NCI-H526 treated with DMSO at 0.1 percent for 48 hours (cell line): ENCODE data around the gene EML4.
A peak's percentile ranks its signal among the peaks of the same experiment; 100 is the strongest.
"Not testable (repeated sequence)": the region's sequence is repeated elsewhere in the genome, so short reads cannot be mapped to it uniquely, and the experiment has no call there.

Experiments
- DNase-seq: peaks from one replicate; lab custom pipeline; 2025; lab: John Stamatoyannopoulos, UW

The EML4 gene

DNA sequence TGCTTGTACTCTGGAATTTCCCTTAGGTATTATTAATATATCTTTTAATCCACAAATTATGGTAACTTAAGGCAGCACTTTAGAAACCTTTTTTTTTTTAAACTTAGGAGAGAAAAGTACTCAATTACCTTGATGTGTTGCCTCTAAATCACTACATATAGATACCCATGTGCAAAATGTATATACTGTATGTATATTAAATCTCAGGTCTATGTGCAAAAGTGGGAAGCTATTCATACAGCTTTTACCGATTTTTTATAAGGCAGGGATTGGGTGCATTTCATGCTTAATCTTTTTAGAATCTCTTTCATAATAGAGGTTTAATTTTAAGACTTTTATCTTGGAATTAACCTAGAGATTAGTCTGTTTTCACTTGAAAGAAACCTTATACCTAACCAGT is 3.4 kb downstream of the EML4 start:
- DNase-seq, result no peak

DNA sequence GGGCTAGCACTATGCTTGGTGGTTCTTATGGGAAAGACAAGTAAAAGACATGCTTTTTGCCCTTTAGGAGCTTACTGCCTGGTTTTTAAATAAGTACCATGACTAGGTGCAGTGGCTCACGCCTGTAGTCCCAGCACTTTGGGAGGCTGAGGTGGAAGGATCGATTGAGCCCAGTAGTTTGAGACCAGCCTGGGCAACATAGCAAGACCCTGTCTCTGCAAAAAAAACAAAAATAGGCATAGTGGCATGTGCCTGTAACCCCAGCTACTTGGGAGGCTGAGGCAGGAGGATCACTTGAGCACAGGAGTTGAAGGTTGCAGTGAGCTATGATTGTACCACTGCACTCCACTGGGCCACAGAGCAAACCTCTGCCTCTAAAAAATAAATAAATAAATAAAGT is 4.3 kb downstream of the EML4 start:
- not testable (repeated sequence) for DNase-seq

DNA sequence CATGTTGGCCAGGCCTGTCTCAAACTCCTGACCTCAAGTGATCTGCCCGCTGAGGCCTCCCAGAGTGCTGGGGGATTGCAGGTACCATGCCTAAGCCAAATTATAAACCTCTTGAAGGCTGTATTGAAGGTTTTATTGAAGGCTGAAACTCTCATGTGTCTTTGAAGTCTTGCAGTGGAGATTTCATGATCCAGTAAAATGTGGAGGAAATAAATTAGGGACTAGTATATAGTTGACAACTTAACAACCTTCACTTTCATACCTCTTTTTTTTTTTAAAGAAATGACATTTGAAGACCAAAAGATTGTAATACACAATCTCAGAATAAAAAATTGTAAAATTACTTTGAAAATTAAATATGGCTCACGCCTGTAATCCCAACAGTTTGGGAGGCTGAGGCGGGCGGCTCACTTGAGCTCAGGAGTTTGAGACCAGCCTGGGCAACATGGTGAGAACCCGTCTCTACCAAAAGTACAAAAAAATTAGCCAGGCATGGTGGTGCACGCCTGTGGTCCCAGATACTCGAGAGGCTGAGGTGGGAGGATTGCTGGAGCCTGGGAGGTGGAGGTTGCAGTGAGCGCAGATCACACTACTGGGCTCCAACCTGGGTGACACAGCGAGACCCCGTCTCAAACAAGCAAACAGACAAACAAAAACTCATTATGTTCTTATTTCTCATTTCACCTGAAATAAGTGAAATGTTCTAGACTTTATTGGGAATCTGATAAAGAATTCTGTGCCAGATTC is 8.0 kb downstream of the EML4 start:
- DNase-seq, result no peak

DNA sequence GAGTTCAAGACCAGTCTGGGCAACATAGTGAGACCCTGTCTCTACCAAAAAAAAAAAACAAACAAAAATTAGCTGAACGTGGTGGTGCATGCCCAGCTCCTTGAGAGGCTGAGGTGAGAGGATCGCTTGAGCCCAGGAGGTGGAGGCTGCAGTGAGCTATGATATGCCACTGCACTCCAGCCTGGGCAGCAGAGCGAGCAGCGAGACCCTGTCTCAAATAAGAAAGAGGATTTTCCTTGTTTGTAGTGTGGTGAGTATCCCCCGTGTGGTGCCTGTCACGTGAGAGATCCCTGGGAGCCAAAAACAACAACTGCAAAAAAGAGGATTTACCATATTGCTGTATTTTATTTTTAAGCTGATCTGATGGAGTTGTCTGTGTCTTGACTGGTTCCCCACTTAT is 9.2 kb downstream of the EML4 start:
- no peak for DNase-seq

DNA sequence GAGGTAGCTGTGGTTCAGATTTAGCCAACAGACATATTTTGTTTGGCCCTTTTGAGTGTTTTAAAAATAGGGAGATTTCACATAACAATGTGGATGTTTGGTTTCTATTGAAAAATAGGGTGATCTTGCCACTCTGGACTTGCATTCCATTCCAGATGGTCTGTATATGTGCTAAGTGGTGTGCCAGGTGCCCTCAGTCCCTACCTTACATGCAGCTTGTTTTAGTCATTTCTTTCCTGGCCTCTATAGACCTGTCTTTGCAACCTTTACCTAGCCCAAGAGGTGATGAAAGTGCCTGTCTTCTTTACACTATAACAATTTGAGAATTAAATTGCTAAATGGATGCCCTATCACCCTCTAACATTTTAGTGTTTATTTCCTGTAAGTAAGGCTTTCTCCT is 11.1 kb downstream of the EML4 start:
- DNase-seq, result no peak

DNA sequence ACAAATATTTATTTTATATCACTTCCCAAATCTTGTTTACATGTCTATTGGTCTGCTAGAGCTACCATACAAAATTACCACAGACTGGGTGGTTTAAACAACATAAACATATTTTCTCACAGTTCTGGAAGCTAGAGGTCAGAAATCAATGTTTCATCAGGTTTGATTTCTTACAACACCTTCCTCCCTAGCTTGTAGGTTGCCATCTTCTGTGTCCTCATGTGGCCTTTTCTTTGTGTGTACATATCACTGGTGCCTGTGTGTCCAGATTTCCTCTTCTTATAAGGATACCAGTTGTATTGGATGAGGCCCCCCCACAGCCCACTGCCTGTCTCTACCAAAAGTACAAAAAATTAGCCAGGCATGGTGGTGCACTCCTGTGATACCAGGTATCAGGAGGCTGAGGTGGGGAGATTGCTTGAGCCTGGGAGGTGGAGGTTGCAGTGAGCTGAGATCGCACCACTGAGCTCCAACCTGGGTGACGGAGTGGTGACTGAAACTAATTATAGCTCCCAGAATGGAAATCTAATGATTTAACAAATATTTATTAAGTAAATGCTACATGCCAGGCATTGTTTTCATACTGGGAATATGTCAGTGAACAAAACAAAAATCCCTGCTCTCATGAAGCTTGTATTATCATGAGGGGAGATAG is 13.6 kb downstream of the EML4 start:
- DNase-seq, result no peak

DNA sequence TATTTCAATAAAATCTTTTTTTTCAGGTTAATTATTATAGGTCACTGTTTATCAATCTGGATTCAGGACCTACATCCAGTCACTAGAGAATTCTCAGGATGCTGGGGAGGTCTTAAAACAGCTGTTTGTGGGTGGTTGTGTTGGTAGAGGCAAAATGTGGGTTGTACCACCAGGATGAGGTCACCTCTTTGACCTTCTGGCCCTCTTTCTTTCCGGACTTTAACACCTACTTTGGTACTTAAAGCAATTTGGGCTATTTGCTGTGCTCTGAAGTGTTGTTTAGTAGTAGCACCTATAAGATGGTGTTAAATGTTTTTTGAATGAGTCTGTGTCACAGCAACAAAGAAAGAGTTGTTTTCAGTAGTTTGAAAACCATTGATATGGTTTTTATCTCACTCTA is 14.6 kb downstream of the EML4 start:
- no peak for DNase-seq

DNA sequence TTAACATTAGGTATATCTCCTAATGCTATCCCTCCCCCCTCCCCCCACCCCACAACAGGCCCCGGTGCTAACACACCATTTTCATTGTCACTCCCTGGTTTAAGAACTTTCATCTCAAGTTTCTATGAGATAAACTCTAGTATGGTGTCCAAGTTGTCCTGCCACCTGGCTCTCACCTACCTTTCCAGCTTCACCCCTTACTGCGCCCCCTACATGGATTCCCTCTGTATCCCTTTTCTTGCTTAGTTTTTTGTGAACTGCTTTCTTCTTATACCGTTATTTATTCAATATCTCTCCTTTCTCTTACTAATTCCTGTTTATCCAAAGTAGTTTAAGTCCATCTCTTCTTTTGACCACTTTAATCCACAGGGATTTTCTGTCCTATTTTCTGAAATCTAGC is 15.2 kb downstream of the EML4 start:
- no peak for DNase-seq

DNA sequence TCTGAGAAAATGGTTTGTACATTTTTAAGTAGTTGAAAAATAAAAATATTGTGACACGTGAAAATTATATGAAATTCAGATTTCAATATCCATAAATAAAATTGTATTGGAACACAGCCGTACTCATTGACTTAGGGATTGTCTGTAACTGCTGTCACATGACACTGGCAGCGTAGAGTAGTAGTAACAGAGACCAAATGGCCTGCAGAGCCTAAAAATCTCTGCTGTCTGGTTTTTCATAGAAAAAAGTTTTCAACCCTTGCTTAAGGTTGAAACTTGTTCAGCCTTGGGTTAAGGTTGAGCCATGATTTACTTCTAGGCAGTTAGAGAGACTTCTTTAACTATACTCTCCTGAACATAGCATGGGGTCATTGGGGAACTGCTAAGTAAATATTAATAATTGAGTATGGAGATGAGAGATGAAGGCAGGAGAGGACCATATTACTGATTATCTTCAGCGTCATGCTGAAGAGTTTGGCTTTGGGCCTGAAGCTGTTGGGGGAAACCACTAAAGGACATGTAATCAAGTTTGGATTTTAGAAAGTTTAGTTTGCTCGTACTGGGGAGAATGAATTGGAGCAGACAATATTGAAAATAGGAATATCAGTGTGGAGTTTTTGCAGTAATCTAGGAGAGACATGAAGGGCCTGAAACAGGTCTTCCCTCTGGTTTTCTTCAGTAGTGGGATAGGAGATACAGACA is 16.2 kb downstream of the EML4 start:
- no peak for DNase-seq

DNA sequence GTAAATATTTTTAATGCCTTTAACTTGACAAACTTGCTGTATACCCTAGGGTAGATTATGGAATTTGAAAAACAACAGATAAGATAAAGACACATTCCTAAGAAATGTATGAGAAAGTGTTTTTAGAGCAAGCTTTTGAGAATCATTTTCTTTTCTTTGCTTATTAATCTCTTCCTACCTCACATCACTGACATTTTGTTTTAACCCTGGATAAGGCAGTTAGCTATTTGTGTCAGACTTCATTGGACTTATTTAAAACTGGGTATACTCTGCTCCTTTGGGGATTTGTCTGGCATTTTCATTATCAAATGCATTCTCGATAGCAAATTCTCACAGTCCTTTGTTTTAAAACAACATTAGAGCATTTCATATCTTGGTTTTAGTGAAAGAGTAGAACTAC is 17.2 kb downstream of the EML4 start:
- no peak for DNase-seq

DNA sequence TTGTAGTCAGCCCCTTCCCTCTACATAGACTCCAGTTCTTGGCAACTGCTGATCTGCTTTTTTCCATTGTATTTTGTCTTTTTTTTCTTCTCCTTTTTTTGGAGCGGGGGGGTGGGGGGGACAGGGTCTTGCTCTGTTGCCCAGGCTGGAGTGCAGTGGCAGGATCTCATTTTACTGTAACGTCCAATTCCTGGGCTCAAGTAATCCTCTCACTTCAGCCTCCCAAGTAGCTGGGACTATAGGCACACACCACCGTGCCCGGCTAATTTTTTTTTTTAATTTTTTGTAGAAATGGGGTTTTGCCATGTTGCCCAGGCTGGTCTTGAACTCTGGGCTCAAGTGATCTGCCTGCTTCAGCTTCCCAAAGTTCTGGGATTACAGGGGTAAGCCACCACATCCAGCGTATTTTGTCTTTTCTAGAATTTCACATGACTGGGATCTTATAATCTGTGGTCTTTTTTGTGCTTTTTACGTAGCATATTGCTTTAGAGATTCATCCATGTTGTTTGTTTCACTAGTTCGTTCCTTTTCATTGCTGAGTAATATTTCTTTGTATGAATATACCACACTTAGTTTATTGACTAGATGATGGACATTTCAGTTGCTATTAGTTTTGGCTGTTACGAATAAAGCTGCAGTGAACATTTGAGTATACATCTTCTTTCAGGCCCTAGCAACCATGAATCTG is 17.9 kb downstream of the EML4 start:
- DNase-seq, result no peak

DNA sequence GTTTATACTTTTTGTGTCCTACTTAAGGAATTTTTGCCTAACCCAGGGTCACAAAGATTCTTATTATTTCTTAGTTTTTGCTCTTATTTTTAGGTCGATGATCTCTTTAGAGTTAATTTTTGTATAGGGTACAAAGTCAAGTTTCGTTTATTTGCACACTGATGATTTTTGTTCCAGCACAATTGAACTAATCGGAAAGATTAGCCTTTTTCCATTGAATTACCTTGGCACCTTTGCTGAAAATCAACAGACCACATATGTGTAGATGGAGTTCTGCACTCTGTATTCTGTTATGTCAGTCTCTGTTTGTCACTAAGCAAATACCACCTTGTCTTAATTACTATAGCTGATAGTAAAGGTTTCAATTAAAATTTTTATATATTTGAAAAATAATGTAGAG is 18.7 kb downstream of the EML4 start:
- no peak for DNase-seq

DNA sequence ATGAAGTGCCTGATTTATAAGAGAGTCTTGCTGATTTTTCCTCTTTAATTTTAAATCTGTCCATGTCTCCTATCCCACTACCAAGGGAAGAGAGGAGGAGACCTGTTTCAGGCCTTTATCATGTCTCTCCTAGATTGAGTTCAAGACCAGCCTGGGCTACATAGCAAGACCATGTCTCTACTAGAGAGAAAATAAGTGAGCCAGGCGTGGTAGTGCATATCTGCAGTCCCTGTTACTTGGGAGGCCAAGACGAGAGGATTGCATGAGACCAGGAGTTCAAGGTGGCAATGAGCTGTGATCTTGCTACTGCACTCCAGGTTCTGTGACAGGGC is 20.0 kb downstream of the EML4 start:
- no peak for DNase-seq

DNA sequence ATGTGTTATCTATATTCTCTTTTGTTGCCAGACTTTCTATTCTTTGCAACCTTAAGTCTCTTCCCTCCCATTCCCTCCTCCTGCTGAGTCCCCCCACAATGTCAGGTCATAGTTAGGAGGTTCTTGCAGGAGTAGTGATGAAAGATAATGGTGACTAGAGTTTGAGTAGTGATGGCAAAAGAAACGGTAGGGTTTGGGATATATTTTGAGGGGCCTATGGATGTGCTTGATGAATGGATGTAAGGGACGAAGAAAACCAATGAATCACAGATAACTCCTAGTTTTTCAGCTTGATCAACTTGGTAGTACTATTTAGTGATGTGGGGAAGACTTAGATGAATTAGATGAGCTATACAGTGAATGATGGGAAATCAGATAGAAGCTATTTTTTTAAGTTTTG is 21.0 kb downstream of the EML4 start:
- DNase-seq, result no peak

DNA sequence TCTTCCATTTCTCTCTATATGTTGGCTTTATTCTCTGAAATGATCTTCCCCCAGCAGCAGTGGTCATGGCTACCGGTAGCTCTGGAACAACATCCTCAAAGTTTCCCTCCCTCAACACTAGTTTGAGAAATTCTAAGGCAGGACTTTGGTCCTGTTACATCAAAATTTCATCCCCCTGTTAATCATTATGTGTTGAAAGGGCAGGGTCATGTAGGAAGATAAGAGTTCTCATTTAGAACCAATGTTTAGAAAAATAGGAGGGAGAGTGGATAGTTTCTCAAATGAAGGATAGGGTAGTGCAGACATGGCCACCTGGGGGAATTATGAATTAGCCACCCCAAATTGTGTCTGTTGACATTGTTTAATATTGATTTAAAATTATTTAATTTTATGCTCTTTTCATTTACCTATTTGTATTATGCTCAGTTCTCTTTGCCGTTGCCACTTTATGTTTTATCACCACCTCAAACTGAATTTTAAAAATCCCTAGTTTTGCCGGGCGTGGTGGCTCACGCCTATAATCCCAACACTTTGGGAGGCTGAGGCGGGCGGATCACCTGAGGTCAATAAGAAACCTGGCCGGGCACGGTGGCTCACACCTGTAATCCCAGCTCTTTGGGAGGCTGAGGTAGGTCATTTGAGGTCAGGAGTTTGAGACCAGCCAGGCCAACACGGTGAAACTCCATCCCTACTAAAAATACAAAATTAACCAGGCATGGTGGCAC is 22.3 kb downstream of the EML4 start:
- no peak for DNase-seq

DNA sequence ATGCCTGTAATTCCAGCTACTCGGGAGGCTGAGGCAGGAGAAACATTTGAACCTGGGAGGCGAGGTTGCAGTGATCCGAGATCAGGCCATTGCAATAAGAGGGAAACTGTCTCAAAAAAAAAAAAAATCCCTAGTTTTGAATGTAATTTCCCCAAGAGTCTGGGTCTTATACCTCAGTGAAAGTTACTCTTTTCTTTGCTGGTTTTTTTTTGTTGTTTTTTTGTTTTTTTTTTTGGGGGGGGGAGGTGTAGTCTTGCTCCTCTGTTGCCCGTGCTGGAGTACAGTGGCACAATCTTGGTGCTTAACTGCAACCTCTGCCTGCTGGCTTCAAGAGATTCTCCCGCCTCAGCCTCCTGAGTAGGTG is 22.8 kb downstream of the EML4 start:
- DNase-seq, result no peak

DNA sequence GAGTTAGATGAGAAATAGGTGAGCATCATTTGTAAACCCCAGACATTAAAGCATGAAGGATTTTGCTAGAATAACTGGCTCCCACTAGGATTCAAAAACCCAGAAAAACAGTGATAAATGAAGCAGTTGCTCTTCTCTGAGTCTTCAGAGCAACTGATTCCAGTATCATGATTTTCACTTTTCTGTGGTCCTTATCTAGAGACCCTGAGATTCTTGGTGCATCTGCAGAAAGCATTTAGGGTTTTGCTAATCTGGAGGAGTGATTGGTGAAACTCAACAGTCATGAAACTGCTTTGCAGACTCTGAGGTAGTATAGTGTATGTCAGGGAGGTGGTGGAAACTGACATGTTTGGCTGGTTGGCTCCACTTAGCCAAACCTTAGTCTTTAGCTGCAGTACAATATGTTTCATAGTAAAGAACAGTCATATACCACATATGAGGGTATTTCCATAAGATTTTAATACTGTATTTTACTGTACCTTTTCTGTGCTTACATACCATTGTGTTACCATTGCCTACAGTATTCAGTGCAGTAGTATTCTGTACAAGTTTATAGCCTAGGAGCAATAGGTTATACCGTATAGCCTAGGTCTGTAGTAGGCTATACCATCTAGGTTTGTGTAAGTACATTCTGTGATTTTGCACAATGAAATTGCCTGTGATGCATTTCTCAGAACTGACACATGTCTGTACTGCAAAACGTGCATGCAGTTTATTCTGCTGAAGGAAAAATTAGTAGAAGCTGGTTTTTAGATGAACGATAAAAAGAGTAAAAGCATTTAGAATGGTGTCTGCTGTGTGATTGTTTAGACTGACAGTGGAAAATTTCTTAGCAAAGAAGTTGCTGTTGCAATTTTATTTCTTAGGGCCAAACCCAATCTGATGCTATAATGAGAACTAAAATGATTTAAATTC is 23.8 kb downstream of the EML4 start:
- no peak for DNase-seq

DNA sequence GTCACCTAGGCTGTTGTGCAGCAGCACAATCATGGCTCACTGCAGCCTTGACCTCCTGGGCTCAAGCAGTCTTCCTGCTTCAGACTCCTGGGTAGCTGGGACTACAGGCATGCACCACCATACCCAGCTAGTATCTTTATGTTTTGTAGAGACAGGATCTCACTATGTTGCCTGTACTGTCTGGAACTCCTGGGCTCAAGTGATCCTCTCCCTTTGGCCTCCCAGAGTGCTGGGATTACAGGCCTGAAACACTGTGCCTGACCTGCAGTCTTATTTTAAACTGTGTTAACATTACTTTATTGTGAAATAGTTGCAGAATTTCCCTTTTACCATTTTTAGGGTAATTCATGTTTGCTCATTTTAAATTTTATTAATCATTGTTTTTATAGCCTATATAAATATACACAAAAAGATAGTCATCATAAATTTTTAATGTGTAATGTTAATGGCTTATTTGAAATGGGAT is 24.6 kb downstream of the EML4 start:
- peak; percentile 37 for DNase-seq

DNA sequence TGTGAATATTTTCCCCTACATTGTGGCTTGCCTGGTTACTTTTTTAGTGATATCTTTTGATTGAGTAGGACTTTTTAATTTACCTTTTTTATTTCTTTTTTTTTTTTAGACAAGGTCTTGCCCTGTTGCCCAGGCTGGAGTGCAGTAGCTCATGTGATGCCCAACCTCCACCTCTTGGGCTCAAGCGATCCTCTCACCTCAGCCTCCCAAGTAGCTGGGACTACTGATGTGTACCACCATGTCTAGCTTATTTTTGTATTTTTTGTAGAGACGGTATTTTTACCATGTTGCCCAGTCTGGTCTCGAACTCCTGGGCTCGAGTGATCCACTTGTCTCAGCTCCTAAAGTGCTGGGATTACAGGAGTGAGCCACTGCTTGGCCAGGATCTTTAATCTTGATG is 25.3 kb downstream of the EML4 start:
- DNase-seq, result no peak

DNA sequence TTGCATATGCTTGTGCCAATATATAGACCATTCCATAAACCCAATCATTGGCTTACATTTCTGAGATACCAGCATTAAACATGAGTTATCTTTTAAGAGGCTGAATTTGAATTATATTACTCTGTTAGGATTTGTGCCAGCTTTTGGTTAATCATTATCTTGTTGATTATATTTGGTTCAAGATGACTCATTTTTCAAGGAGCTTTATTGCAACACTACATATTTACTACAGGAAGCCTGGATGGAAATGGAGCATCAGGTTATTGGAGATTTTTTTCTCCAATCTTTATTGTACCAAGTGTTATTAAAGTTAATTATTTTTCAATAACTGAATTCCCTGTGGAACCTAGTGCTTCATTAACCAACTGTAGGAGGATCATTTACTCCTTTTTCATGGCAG is 26.4 kb downstream of the EML4 start:
- DNase-seq, result no peak

DNA sequence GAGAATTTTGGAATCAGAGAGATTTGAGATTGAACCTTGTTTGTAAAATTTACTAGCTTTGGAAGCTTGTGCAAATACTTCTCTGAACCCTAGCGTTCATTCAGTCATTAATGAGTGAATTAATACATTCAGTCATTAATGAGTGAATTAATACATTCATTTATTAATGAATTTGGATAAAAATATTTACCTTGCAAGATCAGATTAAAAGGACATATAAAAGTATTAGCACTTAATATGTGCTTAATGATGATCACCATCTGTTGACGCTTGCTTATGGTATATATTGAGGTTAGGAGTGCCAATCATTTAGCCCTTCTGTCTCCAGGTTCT is 26.9 kb downstream of the EML4 start:
- no peak for DNase-seq
